Right renal pelvis (tissue), 4 donors: ENCODE measurements around the gene ZNF385B. TPM values are rescaled to one million over a fixed set of nuclear protein-coding genes. Genes with fewer than 3 reads are reported as not detected.

Source experiments
- DNase-seq, 4 donors: peaks; one replicate each; pipeline ENCODE4 v3.0.0-alpha.2; 2013; ENCODE audit warnings: low read depth in 4 of 4, low spot score in 3 of 4, missing footprints in 1 of 4
- polyA plus RNA-seq, 4 donors: library from polyadenylated mRNA; unstranded; fragments of 120-200 nt; gene quantifications; one replicate each; pipeline ENCODE4 v1.2.1, GENCODE V29; 2013; ENCODE audit not compliant: insufficient read length in 4 of 4

Gene ZNF385B
- polyA plus RNA-seq, 4 donors, result 11.6 to 17.4 (median 14.4) TPM

GRCh38 chr2:179857236-179857635 is 4.2 kb downstream of the ZNF385B start:
- DNase-seq, result no peak

- no peak for DNase-seq
These were observed 5.2 kb downstream of the ZNF385B start for GRCh38 chr2:179856205-179856604.

- DNase-seq, result no peak
These were observed 5.7 kb downstream of the ZNF385B start for GRCh38 chr2:179855673-179856072.

- no peak for DNase-seq
These were observed 6.5 kb downstream of the ZNF385B start for GRCh38 chr2:179854891-179855290.

- no peak for DNase-seq
These were observed 8.3 kb downstream of the ZNF385B start for GRCh38 chr2:179853108-179853507.

GRCh38 chr2:179850188-179850587 is 11.2 kb downstream of the ZNF385B start:
- no peak for DNase-seq

GRCh38 chr2:179849719-179850118 is 11.7 kb downstream of the ZNF385B start:
- DNase-seq, result no peak

- no peak for DNase-seq
These were observed 17.9 kb downstream of the ZNF385B start for GRCh38 chr2:179843541-179843940.

- DNase-seq, result no peak
These were observed 18.8 kb downstream of the ZNF385B start for GRCh38 chr2:179842498-179843153.

GRCh38 chr2:179840840-179841239 is 20.6 kb downstream of the ZNF385B start:
- DNase-seq, result no peak

GRCh38 chr2:179837408-179837807 is 24.0 kb downstream of the ZNF385B start:
- no peak for DNase-seq

- DNase-seq, result no peak
These were observed 31.2 kb downstream of the ZNF385B start for GRCh38 chr2:179830043-179830787.

- DNase-seq, result no peak
These were observed 35.1 kb downstream of the ZNF385B start for GRCh38 chr2:179826297-179826696.

- DNase-seq, result no peak
These were observed 35.9 kb downstream of the ZNF385B start for GRCh38 chr2:179825494-179825893.

- DNase-seq, result no peak
These were observed 36.5 kb downstream of the ZNF385B start for GRCh38 chr2:179824961-179825360.

- no peak for DNase-seq
These were observed 38.9 kb downstream of the ZNF385B start for GRCh38 chr2:179822540-179822939.

GRCh38 chr2:179818546-179818945 is 42.9 kb downstream of the ZNF385B start:
- DNase-seq, result no peak

- no peak for DNase-seq
These were observed 44.1 kb downstream of the ZNF385B start for GRCh38 chr2:179817181-179817841.

GRCh38 chr2:179814050-179814449 is 47.4 kb downstream of the ZNF385B start:
- no peak for DNase-seq

- DNase-seq, result no peak
These were observed 48.9 kb downstream of the ZNF385B start for GRCh38 chr2:179812501-179812900.

- DNase-seq, result no peak
These were observed 50.4 kb downstream of the ZNF385B start for GRCh38 chr2:179811042-179811441.

GRCh38 chr2:179809606-179810005 is 51.8 kb downstream of the ZNF385B start:
- no peak for DNase-seq
